ENCODE results near the gene TAS2R9. TPM values are rescaled to one million over a fixed set of nuclear protein-coding genes. Genes with fewer than 3 reads are reported as not detected.
A peak's percentile ranks its signal among the peaks of the same experiment; 100 is the strongest.
"Not testable (repeated sequence)": the region's sequence is repeated elsewhere in the genome, so short reads cannot be mapped to it uniquely, and the experiment has no call there.

The TAS2R9 gene, protein sequence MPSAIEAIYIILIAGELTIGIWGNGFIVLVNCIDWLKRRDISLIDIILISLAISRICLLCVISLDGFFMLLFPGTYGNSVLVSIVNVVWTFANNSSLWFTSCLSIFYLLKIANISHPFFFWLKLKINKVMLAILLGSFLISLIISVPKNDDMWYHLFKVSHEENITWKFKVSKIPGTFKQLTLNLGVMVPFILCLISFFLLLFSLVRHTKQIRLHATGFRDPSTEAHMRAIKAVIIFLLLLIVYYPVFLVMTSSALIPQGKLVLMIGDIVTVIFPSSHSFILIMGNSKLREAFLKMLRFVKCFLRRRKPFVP
- polyA plus RNA-seq (2012; ENCODE audit: insufficient read depth, insufficient read length) = not detected

DNA sequence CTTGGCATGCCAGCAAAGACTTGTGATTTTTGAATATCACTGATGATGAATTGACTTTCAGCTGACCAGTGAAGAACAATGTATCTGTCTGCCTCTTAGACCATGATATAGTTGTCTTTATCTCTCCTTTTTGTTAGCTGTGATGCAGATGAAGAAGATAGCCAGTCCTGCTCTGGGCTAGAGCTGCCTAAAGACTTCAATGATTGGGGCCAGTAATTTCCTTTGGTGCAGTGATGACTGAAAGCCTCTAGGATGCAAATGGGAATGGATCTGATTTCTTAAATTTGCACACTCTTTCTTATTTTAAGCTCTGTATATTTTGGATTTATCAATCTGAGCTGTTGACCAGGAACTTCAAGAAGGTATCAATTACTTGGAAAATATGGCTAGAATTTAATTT, at the start of gene TAS2R9:
Gene TAS2R9 (minus strand): TSS at position 101 of the 400 bp plus-strand sequence. CDS start 93 bp downstream, at position 8.
- no peak within 1 kb of the TSS for H3K4me3 ChIP-seq (ENCODE audit: low read length)
- no peak for DNase-seq (ENCODE audit: low read depth, low spot score)

DNA sequence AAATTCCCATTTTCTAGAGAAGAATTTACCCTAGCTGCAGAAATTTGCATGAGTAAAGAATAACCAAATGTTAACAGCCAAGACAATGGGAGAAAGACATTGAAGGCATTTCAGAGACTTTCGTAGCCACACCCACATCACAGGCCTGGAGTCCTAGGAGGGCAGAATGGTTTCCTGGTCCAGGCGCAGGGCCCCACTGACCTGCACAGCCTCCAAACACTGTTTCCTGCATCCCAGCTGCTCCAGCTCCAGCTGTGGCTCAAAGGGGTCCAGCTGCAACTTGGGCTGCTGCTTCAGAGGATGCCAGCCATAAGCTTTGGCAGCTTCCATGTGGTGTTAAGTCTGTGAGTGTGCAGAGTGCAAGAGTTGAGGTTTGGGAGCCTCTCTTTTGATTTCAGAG, 45.8 kb upstream of the TAS2R9 start:
- no peak for DNase-seq (ENCODE audit: low read depth, low spot score)
- H3K4me3 ChIP-seq (ENCODE audit: low read length) = no peak overlapping the region

DNA sequence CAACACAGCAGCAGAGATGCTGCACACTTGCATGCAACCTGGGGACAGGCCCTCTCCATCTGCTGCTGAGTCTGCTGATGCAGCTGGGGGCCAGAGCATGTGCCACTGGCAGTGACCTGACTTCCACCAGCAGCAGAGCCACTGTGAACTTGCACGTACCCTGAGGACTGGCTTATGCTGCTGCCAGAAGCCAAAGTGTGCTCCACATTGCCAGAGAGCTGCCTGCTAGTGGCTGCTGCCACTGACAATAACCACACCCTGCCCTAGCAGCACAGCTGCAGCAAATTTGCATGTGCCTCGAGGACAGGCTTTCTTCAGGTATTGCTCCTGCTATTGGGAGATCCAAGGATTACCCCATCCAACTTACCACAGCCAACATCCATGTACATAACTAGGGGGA, 43.8 kb upstream of the TAS2R9 start:
- H3K4me3 ChIP-seq (ENCODE audit: low read length) = no peak overlapping the region

DNA sequence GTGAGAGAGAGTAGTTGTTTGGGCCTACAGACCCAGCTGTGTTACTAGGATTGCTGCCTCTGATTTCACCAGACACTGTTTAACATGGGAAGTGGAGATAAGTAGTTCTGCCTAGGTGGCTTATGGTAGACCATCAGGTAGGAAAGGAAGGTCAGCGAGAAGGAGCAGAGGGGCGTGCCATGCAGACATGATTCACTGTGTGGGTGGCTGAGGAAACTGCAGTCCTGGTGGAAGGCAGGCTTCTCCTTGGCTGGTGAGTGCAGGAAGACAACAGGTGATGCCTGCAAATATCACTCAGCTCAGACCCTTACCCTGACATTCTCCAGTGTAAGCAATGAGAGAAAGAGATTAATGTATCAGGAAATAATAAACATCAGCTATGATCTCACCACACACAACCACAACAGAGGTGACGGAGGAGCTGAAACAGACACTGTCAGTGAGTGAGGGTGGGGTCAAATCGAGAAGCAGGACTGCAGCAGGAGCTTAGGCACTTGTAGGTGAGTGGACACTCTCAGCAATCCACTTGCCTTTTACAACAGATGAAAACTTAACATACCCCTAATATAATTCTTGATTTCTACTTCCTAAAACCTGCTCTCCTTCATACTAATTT, 41.4 kb upstream of the TAS2R9 start:
- no peak overlapping the region for H3K4me3 ChIP-seq (ENCODE audit: low read length)
- DNase-seq (ENCODE audit: low read depth, low spot score) = no peak

More for the DNA sequence above, 43.8 kb upstream of the TAS2R9 start:
- no peak for DNase-seq (ENCODE audit: low read depth, low spot score)

DNA sequence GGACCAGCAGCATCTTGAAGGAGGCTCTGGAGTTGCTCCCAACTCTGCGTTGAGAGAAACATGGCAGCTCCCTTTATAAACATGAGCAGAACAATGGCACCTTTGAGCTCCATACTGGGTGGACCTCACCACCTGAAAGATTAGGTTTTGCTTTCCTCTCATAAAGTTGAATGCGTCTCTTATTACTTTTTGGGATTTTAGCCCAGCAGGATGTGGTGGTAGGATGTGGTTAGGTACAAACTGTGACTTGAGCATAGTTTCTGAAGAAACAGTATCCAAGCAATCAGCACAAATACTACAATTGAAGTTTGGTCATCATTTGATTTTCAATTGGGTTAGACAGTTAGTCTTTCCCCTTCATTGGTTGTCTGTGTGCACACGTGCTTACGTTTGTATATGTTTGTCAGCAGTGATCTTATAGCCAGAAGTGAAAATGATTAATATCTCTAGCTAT, 39.5 kb upstream of the TAS2R9 start, which contains the start of gene PRR4:
Gene PRR4 (minus strand): TSS at position 51 of the 454 bp plus-strand sequence. CDS start 38 bp downstream, at position 13.
- no peak within 1 kb of the TSS for H3K4me3 ChIP-seq (ENCODE audit: low read length)
- DNase-seq (ENCODE audit: low read depth, low spot score) = peak; percentile 84

DNA sequence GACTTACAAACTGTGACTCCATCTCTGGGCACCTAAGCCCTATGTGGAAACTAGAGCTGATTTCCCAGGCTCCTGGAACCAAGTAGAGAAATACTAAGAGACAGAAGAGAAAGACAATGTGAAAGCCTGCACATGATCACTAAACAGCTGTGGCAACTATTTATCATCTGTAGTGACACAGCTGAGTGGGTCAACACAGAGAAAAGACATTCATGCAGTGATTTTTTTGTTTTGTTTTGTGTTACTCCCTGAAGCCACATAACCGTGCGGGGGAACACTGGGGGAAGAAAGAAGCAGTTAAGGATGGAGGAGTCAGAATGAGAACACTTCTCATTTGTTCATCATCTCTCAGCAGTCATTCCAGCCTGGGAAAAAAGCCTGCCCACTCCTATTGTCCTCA, 37.8 kb upstream of the TAS2R9 start:
- DNase-seq (ENCODE audit: low read depth, low spot score) = no peak
- H3K4me3 ChIP-seq (ENCODE audit: low read length) = no peak overlapping the region

DNA sequence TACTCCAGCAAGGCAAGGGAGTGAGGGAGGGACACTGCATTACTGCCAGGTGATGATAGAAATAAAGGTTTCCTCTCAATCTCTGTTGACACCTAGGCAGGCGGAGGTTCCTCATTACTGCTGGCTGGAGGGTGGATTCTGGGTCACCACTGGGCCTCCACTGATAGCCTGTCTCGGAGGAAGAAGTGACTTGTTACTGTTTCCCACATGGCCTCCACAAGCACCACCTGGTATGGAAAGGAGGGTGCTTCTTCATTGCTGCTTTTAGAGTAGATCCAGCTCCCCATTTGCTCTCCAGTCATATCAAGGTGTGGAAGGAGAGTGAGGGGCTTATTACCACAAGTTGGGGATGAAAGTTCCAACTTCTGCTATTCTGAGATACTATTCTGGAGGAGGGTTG, 32.9 kb upstream of the TAS2R9 start:
- no peak overlapping the region for H3K4me3 ChIP-seq (ENCODE audit: low read length)
- DNase-seq (ENCODE audit: low read depth, low spot score) = no peak

DNA sequence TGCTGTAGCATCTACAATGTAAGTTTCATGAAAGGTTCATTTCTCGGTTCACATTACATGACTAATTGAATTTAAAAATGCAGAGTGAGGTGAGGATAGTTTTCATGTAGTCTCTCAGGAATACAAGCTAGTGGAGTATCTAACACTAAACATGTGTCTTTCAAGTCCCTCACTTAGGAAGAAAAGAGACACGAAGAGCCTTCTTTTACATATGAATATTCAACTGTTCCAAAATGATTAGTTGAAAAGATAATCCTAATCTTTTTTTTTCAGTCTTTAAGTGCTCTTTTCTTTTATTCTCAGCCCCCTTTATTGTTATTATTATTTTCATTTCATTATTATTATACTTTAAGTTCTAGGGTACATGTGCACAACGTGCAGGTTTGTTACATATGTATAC, 28.5 kb upstream of the TAS2R9 start:
- no peak overlapping the region for H3K4me3 ChIP-seq (ENCODE audit: low read length)
- DNase-seq (ENCODE audit: low read depth, low spot score) = no peak

DNA sequence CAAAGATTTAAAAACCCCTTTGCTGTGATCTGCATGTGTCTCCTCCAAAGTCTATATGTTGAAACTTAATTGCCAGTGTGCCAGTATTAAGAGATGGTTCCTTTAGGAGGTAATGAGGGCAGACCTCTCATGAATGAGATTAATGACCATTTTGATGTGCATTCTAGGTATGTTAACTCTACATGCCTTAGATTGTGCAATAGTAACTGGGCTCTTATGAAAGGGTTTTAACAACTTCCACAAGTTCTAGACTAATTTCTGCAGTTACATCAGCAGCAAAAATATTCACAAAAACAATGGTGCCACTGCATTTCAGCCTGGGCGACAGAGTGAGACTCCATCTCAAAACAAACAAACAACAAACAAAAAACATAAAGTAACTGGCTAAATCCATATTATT, 20.0 kb upstream of the TAS2R9 start:
- no peak for DNase-seq (ENCODE audit: low read depth, low spot score)
- H3K4me3 ChIP-seq (ENCODE audit: low read length) = no peak overlapping the region

DNA sequence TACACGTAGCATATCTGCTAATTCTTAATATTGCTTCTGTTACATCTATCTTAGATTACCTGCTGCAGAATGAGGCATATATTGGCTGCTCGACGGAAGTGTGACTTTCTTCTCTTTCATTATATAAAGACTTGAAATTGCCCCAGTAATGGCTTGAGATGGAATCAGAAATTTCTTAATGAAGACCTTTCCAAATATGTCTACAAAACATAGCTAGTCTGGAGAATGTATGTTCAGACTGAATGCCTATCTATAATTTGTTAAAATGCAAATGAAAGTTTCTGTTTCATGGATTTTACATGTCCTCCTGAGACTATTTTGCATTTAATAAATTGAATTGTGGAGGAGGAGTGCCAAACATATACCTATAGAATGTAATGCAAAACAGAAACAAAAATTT, 16.3 kb upstream of the TAS2R9 start, which contains the start of gene TAS2R10:
Gene TAS2R10 (minus strand): TSS at position 101 of the 400 bp plus-strand sequence. CDS start 89 bp downstream, at position 12.
- no peak for DNase-seq (ENCODE audit: low read depth, low spot score)
- no peak within 1 kb of the TSS for H3K4me3 ChIP-seq (ENCODE audit: low read length)

DNA sequence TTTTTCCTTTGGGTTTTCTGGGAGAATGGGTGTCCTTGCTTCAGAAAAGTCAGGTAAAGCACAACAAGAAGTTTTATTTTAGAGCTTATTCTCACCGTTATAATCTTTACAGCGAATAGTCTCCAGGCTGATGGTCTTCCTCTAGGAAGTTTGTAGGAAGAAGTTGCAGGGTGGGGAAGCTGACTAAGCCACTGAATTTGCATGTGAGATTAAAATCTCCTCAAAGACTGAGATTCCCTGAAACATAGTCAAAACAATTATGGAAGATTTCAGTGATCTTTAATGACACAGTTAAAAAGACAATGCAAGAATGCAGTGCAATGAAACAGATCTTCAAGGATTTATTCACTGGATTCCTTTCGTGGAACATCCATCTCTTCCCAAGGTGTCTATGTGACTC, 15.0 kb upstream of the TAS2R9 start:
- DNase-seq (ENCODE audit: low read depth, low spot score) = no peak
- no peak overlapping the region for H3K4me3 ChIP-seq (ENCODE audit: low read length)

DNA sequence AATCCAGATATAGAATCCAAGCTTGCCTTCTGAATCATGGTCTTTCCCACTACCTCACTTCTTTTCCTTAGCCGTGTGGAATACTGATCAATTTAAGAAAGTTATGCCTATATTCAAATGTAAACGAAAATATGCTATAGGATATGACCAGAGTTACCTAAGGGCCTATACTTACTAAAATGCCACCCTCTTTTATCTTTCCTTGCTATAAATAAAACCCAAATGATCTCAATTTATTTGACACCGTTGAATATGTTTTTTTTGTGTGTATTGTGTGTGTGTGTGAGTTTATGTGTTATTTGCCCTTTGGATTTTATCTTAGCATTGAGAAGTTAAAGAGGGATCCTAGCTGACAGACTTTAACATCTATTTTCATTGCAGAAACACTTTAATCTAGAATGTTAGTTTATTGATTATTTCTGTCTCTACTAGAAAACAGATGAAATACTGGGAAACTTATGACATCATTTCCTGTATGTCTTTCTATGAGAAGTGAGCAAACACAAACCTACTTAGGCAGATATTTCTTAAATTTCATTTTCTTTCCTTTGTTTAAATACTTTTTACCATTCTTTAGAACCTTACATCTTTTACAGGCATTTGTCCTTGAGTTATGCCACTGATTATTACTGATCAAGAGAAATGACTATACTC, 2.0 kb upstream of the TAS2R9 start:
- no peak overlapping the region for H3K4me3 ChIP-seq (ENCODE audit: low read length)
- no peak for DNase-seq (ENCODE audit: low read depth, low spot score)

DNA sequence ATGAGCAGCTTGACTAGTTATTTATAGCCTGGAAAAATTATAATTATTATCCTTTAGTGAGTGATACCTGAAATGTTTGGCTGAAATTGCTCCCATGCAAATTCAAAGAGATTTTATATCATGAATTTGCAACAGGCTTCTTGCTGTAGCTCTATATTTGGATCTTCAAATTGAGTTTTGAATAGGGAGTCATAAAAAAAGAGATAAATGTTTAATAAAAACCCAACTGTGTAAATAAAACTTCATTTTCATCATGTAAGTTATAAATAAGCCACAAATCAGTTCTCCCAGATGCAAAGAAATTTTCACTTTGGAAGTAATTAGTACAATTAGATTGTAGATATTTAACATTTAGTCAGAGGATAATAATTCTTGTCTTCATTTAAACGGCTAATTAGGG, 2.8 kb downstream of the TAS2R9 start, which contains the start of gene TAS2R8:
Gene TAS2R8 (minus strand): TSS at position 101 of the 400 bp plus-strand sequence. CDS start 306 bp downstream, outside the sequence.
- DNase-seq (ENCODE audit: low read depth, low spot score) = no peak
- H3K4me3 ChIP-seq (ENCODE audit: low read length) = no peak within 1 kb of the TSS

DNA sequence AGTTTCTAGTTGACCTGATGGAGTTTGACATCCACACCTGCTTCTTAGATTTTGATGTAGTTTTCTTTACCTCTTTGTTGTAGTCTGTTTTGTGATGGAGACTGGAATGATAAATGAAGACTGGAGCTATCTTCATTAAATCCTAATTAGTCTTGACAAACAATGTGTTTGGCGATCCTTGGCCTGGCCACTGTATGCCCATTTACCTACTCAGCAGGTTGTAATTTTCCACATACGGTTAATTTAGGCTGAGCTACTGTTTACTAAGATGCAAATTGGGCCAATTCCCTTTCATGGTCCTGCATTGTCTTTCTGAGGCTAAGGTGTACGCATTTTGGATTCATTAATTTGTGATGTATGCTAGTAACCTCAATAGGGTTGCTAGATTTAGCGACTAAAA, 7.4 kb downstream of the TAS2R9 start, which contains the start of gene TAS2R7:
Gene TAS2R7 (minus strand): TSS at position 41 of the 400 bp plus-strand sequence. CDS start 57 bp downstream, outside the sequence.
- no peak within 1 kb of the TSS for H3K4me3 ChIP-seq (ENCODE audit: low read length)
- DNase-seq (ENCODE audit: low read depth, low spot score) = no peak

DNA sequence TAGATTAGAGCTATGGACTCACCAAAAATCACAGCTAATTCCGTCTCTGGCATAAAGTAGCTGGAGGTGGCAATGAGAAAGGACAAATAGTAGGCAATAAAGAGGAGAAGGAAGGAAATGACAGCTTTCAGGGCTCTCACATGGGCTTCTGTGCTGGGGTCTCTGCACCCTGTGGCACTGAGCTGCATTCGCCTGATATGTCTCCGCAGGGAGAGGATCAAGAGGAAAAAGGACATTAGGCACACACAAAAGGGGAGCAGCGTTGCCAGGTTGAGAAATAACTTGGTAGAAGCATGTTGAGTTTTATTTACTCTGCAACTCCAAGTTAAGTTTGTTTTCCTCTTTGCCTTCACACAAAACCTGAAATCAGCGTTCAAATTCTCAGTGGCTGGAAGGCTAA, 8.2 kb downstream of the TAS2R9 start:
- DNase-seq (ENCODE audit: low read depth, low spot score) = no peak
- H3K4me3 ChIP-seq (ENCODE audit: low read length) = no peak overlapping the region

DNA sequence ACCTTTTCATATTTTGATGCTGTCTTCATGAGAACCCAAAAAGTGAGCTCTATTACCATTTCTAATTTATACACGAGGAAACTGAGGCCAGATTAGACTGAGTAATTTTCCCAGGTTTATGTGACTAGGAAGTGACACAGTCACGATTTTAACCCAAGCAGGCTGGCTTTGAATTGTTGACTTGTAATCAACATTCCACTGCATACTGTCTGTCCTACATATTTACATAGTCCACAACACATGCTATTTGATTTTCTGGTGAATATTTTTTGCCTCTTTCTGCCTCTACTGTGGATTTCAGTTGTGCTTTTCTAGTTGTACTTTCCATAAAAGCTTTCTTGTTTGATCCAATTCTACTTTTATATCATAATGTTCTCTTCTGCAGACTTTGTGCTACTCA, 15.7 kb downstream of the TAS2R9 start:
- DNase-seq (ENCODE audit: low read depth, low spot score) = no peak
- H3K4me3 ChIP-seq (ENCODE audit: low read length) = no peak overlapping the region

DNA sequence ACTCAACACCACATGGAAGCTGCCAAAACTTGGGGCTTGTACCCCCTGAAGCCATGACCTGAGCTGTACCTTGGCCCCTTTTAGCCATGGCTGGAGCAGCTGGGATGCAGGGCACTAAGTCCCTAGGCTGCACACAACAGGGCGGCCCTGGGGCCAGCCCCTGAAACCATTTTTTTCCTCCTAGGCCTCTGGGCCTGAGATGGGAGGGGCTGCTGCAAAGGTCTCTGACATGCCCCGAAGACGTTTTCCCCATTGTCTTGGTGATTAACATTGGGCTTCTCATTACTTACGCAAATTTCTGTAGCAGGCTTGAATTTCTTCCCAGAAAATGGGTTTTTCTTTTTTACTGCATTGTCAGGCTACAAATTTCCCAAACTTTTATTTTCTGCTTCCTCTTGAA, 18.2 kb downstream of the TAS2R9 start:
- H3K4me3 ChIP-seq (ENCODE audit: low read length); DNase-seq (ENCODE audit: low read depth, low spot score): not testable (repeated sequence)

DNA sequence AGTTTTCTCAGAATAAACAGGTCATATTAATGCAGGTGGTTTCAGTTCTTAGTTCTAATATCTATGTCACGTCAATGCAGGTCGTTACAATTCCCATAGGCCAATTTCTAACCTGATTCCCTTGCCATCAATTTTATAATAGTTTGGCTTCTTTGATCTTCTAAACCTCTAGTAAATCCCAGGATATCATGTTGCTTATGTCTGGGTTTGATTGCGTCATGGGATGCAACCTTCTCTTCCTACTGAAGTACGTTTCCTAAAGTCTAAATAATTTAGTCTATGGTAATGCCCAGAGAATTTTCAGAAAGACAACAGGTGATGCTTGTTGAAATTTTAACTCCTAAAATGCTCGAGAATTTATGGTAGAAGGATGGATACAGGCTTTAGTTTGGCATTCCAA, 26.7 kb downstream of the TAS2R9 start:
- no peak for DNase-seq (ENCODE audit: low read depth, low spot score)
- no peak overlapping the region for H3K4me3 ChIP-seq (ENCODE audit: low read length)

DNA sequence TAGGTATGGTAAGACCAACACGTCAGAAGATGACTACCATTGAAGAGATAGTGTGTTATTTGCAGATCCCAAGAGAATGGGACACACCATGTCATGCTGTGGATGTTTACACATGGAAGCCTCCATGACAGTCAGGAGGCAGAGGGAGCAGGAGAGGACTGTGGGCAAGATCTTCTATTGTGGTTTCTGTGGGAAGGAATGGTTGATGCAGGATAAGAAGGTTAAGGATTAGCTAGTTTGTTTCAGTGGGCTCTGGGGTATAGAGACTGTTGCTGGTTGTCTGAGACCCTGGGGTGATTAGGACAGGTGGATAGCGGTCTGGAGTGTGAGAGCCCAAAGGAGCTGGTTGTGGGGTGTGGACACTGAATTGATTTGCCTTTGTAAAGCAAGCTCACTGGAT, 30.9 kb downstream of the TAS2R9 start:
- no peak for DNase-seq (ENCODE audit: low read depth, low spot score)
- no peak overlapping the region for H3K4me3 ChIP-seq (ENCODE audit: low read length)

Data from Jurkat, Clone E6-1 (cell line).